ENCODE measurements around the gene PLBD2.

PLBD2 gene

DNA sequence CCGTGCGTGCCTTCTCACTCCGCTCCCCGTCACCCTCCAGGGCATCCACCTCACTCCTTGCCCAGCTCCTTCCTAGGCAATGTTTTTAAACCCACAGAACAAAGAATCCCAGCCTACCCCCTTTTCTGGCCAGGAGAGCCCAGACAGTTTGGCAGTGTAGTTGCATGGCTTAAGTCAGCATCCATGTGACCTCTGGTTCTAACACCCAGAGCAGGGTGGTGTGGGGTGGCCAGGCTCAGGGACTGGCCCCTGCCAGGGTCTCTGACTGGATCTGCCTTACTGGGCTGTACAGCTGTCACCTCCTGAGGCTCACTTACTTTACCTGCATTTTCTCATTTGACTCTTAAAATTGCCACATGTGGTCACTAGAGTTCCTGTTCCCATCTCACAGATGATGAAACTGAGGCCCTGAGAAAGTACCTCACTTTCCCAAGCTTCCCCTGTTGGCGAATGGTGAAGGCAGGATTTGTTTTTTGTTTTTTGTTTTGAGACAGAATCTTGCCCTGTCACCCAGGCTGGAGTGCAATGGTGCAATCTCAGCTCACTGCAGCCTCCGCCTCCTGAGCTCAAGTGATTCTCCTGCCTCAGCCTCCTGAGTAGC, 27.0 kb downstream of the PLBD2 start:
- ATAC-seq (replicated peaks; ENCODE audit: extremely low read depth, poor library complexity, severe bottlenecking) (no peak), DNase-seq (ENCODE audit: low spot score in 2 of 2) (no peak)
- Mint-ChIP-seq H3K27me3 (no peaks in the 10 kb centered on the region), H3K4me1 (no peaks in the 10 kb centered on the region), H3K9me3 (no peaks in the 10 kb centered on the region), H3K4me3 (no peak overlapping the region), H3K36me3 (ENCODE audit: insufficient read depth) (peaks cover 18% of the 10 kb centered on the region), H3K27ac (ENCODE audit: low read depth) (no peak overlapping the region)

DNA sequence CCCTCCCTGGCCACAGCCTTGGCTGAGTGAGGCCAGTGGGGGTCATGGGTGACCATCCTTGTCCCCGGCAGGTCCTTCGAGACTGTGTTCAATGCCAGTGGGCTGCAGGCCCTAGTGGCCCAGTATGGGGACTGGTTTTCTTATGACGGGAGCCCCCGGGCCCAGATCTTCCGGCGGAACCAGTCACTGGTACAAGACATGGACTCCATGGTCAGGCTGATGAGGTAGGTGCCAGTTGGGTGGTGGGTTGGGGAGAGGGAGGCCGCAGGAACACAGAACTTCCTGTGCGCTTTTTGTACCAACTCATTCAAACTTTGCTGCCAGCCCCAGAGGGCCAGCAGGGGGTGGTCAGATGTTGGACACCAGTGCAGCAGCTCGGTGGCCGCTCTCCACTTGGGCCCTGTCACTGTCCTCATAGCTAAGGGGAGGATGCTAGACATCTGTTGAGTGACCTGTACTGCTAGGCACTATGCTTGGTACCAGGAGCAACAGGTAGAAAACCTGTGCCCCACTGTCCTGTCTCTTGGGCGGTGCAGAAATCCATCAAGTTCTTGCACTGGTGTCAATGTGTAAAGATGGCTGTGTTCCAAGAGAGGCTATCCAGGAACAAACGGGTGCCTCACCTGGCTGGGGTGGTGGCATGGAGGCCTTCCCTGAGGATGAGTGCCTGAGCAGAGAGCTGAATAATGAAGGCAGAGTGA, 28.6 kb downstream of the PLBD2 start:
- H3K27me3 Mint-ChIP-seq = no peaks in the 10 kb centered on the region
- peaks cover 16% of the 10 kb centered on the region for H3K36me3 Mint-ChIP-seq (ENCODE audit: insufficient read depth)
- H3K27ac Mint-ChIP-seq (ENCODE audit: low read depth) = no peak overlapping the region
- DNase-seq (ENCODE audit: low spot score in 2 of 2) (no peak), ATAC-seq (replicated peaks; ENCODE audit: extremely low read depth, poor library complexity, severe bottlenecking) (no peak)
- no peak overlapping the region for H3K4me3 Mint-ChIP-seq
- H3K4me1 Mint-ChIP-seq = no peaks in the 10 kb centered on the region
- no peaks in the 10 kb centered on the region for H3K9me3 Mint-ChIP-seq

DNA sequence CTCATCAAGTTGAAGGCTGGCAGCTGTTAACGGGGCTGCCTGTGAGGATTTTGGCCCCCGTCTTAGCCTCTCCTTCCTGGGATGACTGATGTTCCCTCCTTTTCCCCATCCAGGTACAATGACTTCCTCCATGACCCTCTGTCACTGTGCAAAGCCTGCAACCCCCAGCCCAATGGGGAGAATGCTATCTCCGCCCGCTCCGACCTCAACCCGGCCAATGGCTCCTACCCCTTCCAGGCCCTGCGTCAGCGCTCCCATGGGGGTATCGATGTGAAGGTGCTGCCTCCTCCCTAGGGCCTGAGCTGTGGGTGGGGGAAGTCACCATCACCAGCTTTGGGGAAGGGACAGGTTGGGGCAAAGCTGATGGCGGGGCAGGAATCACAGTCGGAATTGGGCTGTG, 29.2 kb downstream of the PLBD2 start:
- H3K9me3 Mint-ChIP-seq = no peaks in the 10 kb centered on the region
- H3K27me3 Mint-ChIP-seq = no peaks in the 10 kb centered on the region
- H3K4me1 Mint-ChIP-seq = no peaks in the 10 kb centered on the region
- peaks cover 16% of the 10 kb centered on the region for H3K36me3 Mint-ChIP-seq (ENCODE audit: insufficient read depth)
- DNase-seq (ENCODE audit: low spot score in 2 of 2) = no peak
- H3K27ac Mint-ChIP-seq (ENCODE audit: low read depth) = no peak overlapping the region
- no peak for ATAC-seq (replicated peaks; ENCODE audit: extremely low read depth, poor library complexity, severe bottlenecking)
- H3K4me3 Mint-ChIP-seq = no peak overlapping the region

DNA sequence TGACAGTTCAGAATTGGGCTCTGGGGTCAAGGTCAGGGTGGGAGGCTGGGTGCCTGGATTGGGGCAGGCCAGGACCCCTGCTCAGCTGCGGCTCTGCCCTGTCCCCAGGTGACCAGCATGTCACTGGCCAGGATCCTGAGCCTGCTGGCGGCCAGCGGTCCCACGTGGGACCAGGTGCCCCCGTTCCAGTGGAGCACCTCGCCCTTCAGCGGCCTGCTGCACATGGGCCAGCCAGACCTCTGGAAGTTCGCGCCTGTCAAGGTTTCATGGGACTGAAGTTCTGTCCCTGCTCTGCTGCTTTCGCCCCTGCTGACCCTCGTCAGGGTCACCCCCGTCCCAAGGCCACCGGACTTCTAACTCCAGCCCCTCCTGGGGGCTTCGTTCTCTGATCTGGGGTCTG, 30.0 kb downstream of the PLBD2 start:
- peaks cover 16% of the 10 kb centered on the region for H3K36me3 Mint-ChIP-seq (ENCODE audit: insufficient read depth)
- DNase-seq (ENCODE audit: low spot score in 2 of 2) (no peak), ATAC-seq (replicated peaks; ENCODE audit: extremely low read depth, poor library complexity, severe bottlenecking) (no peak)
- H3K9me3 Mint-ChIP-seq = no peaks in the 10 kb centered on the region
- no peaks in the 10 kb centered on the region for H3K27me3 Mint-ChIP-seq
- no peaks in the 10 kb centered on the region for H3K4me1 Mint-ChIP-seq
- no peak overlapping the region for H3K27ac Mint-ChIP-seq (ENCODE audit: low read depth)
- H3K4me3 Mint-ChIP-seq = no peak overlapping the region

DNA sequence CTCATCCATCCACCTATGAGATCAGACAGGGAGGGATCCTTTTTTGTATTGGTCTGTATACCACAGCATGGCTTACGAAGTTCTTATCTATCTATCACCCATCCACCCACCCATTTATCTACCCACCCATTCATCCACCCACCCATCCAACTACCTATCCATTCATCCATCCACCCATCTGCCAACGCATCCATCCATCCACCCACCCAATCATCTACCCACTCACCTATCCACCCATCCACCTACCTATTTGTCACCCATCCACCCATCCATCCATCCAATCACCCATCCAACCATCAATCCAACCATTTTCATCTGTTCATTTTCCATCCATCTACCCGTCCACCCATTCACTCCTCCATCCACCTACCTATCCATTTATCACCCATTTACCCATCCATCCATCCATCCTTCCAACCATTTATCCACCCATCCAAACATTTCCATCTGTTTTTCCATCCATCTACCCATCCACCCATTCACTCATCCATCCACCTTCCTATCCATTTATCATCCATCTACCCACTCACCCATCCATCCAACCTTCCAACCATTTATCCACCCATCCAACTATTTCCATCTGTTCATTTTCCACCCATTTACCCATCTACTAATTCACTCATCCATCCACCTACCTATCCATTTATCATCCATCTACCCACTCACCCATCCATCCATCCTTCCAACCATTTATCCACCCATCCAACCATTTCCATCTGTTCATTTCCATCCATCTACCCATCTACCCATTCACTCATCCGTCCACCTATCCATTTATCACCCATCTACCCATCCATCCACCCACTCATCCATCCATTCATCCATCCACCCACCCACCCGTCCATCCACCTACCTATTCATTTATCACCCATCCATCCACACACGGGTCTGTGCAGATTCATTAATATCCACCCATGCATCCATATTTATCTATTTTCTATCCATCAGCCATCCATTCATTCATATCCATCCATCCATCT, 32.0 kb downstream of the PLBD2 start:
- no peak for ATAC-seq (replicated peaks; ENCODE audit: extremely low read depth, poor library complexity, severe bottlenecking)
- H3K4me1 Mint-ChIP-seq = no peaks in the 10 kb centered on the region
- H3K9me3 Mint-ChIP-seq = no peaks in the 10 kb centered on the region
- H3K36me3 Mint-ChIP-seq (ENCODE audit: insufficient read depth) = peaks cover 8% of the 10 kb centered on the region
- no peak overlapping the region for H3K27ac Mint-ChIP-seq (ENCODE audit: low read depth)
- no peak overlapping the region for H3K4me3 Mint-ChIP-seq
- H3K27me3 Mint-ChIP-seq = no peaks in the 10 kb centered on the region
- DNase-seq (ENCODE audit: low spot score in 2 of 2) = no peak

DNA sequence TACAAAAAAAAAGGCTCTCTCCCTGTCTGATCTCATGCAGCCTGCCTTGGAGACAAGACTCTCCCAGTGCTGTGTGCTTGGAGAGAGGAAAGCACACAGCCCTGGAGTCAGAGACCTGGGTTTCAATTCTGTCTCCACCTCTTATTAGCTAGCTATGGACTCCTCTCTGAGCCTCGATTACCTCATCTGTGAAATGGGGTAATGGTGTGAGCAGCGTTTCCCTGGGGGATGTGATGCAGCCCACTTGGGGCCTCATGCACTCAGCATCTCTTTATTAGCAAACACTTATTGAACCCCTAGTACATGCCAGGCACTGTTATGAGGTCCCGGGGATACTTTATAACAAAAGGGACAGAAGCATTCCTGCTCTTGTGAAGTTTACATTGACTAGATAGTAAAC, 32.8 kb downstream of the PLBD2 start:
- H3K27me3 Mint-ChIP-seq = no peaks in the 10 kb centered on the region
- ATAC-seq (replicated peaks; ENCODE audit: extremely low read depth, poor library complexity, severe bottlenecking) (no peak), DNase-seq (ENCODE audit: low spot score in 2 of 2) (no peak)
- H3K9me3 Mint-ChIP-seq = no peaks in the 10 kb centered on the region
- H3K4me3 Mint-ChIP-seq = no peak overlapping the region
- H3K27ac Mint-ChIP-seq (ENCODE audit: low read depth) = no peak overlapping the region
- no peaks in the 10 kb centered on the region for H3K4me1 Mint-ChIP-seq
- H3K36me3 Mint-ChIP-seq (ENCODE audit: insufficient read depth) = peaks cover 8% of the 10 kb centered on the region

DNA sequence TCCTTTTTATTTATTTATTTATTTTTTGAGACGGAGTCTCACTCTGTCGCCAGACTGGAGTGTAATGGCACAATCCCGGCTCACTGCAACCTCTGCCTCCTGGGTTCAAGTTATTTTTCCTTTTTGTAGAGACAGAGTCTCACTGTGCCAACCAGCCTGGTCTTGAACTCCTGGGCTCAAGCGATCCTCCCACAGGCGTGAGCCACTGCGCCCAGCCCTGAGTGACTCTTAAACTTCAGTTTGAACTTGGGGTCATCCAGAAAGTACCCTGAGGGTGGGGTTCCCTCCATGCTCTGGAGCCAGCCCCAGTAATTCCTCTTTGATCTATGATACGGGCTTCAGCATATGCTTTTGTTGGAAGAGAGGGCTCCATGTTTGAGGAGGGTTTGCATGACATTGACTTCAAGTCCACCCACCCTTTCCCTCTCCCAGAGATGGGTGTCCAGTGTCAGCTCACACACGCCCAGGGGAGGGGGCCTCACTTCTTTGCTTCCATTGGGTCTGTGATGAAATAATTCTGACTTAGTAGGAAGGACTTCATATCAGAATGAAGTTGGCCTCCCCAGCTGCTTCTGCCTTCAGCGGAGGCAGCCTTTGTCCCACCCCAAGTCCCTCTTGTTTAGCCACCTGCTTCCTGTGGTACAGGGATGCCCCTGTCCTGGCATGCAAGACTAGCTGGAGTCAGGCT, 33.4 kb downstream of the PLBD2 start:
- Mint-ChIP-seq H3K4me3 (no peak overlapping the region), H3K27ac (ENCODE audit: low read depth) (no peak overlapping the region), H3K36me3 (ENCODE audit: insufficient read depth) (peaks cover 8% of the 10 kb centered on the region), H3K4me1 (no peaks in the 10 kb centered on the region), H3K27me3 (no peaks in the 10 kb centered on the region), H3K9me3 (no peaks in the 10 kb centered on the region)
- ATAC-seq (replicated peaks; ENCODE audit: extremely low read depth, poor library complexity, severe bottlenecking) = no peak
- no peak for DNase-seq (ENCODE audit: low spot score in 2 of 2)

DNA sequence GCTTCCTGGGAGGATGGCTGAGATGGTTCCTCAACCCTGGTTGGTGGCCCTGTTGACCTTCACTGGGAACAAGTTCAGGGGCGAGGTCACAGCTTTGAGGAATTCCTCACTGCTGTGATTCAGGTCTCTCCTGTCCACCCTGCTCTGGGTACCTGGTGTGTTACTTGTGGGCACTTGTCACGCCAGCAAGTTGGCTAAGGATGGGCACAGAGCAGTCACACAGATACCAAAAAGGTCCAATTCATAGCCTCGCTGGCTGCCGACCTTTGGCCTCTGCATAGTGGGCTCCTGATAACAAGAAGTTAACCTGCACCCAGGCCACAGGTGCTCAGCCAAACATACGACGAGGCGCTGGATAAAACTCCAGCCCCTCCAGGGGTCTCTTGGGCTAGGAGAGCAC, 34.1 kb downstream of the PLBD2 start:
- Mint-ChIP-seq H3K27ac (ENCODE audit: low read depth) (no peak overlapping the region), H3K4me3 (no peak overlapping the region), H3K4me1 (no peaks in the 10 kb centered on the region), H3K36me3 (ENCODE audit: insufficient read depth) (peaks cover 8% of the 10 kb centered on the region), H3K9me3 (no peaks in the 10 kb centered on the region), H3K27me3 (no peaks in the 10 kb centered on the region)
- DNase-seq (ENCODE audit: low spot score in 2 of 2) (no peak), ATAC-seq (replicated peaks; ENCODE audit: extremely low read depth, poor library complexity, severe bottlenecking) (no peak)

DNA sequence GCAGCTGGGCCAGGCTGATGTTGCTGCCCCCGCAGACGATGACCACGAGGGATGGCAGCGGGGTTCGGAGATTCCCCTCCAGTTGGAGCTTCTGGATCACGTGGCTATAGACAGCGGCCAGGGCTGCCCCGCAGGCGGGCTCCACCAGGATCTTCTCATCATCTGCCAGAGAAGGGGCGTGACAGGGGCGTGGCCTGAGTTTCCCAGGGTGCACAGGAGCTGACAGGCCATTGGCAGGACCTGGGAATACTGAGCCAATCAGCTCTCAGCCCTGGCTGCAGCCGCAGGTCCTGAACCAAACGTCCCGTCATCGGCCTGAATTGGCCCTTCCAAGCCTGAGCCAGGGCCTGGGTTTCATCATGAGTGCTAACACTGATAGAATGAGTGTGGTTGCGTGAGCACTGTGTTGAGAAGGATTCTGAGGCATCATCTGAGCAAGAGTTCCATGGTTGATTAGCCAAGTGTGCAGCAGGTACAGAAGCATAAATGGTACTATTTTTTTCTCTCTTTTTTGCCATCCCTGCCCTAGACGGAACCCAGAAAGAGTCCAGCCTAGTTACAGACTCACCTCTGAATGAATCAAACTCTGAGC, 34.7 kb downstream of the PLBD2 start:
- no peaks in the 10 kb centered on the region for H3K4me1 Mint-ChIP-seq
- H3K27me3 Mint-ChIP-seq = no peaks in the 10 kb centered on the region
- ATAC-seq (replicated peaks; ENCODE audit: extremely low read depth, poor library complexity, severe bottlenecking) (no peak), DNase-seq (ENCODE audit: low spot score in 2 of 2) (no peak)
- H3K4me3 Mint-ChIP-seq = no peak overlapping the region
- peaks cover 5% of the 10 kb centered on the region for H3K36me3 Mint-ChIP-seq (ENCODE audit: insufficient read depth)
- peak overlapping the region; percentile 16 for H3K27ac Mint-ChIP-seq (ENCODE audit: low read depth)
- H3K9me3 Mint-ChIP-seq = no peaks in the 10 kb centered on the region

DNA sequence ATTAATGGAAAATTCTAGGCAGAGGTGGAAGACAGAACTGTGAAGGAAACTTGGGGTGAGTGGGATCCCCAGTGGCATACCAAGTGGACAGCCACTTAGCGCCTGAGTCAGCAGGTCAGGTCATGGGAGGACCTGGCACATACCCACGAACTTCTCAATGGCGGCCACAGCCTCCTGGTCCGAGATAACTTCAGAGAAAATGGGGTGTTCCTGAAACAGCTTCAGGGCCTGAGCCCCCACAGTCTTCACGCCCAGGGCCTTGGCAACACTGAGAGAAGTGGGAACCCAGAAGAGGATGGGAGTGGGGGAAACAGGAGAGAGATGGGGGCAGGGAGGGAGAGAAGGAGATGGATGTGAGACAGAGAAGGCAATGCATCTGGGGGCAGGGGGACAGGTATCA, 35.4 kb downstream of the PLBD2 start:
- no peak overlapping the region for H3K4me3 Mint-ChIP-seq
- ATAC-seq (replicated peaks; ENCODE audit: extremely low read depth, poor library complexity, severe bottlenecking) (no peak), DNase-seq (ENCODE audit: low spot score in 2 of 2) (no peak)
- no peaks in the 10 kb centered on the region for H3K4me1 Mint-ChIP-seq
- H3K27me3 Mint-ChIP-seq = no peaks in the 10 kb centered on the region
- peaks cover 5% of the 10 kb centered on the region for H3K36me3 Mint-ChIP-seq (ENCODE audit: insufficient read depth)
- peak overlapping the region; percentile 16 for H3K27ac Mint-ChIP-seq (ENCODE audit: low read depth)
- no peaks in the 10 kb centered on the region for H3K9me3 Mint-ChIP-seq

DNA sequence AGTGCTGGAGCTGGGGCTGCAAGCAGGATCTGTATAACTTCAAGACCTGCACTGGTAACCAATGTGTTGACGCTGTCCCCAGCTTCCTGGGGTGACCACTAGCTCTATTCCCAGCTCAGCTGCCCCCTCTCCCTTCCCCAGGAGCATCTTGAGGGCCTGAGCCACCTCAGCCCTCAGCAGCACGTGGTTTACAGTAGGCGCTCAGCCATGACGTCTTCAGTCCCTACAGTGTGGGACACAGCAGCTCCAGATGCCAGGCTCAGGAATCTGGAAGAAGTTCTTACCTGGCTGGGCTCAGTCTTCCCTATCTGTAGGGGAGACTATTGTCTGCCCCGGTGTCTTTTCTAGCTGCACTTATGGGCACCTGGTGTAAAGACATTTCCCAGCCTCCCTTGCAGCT, 36.7 kb downstream of the PLBD2 start:
- H3K4me1 Mint-ChIP-seq = no peaks in the 10 kb centered on the region
- no peak overlapping the region for H3K4me3 Mint-ChIP-seq
- peaks cover 2% of the 10 kb centered on the region for H3K36me3 Mint-ChIP-seq (ENCODE audit: insufficient read depth)
- DNase-seq (ENCODE audit: low spot score in 2 of 2) (no peak), ATAC-seq (replicated peaks; ENCODE audit: extremely low read depth, poor library complexity, severe bottlenecking) (no peak)
- H3K27ac Mint-ChIP-seq (ENCODE audit: low read depth) = no peak overlapping the region
- peaks cover 12% of the 10 kb centered on the region for H3K27me3 Mint-ChIP-seq
- H3K9me3 Mint-ChIP-seq = no peaks in the 10 kb centered on the region

DNA sequence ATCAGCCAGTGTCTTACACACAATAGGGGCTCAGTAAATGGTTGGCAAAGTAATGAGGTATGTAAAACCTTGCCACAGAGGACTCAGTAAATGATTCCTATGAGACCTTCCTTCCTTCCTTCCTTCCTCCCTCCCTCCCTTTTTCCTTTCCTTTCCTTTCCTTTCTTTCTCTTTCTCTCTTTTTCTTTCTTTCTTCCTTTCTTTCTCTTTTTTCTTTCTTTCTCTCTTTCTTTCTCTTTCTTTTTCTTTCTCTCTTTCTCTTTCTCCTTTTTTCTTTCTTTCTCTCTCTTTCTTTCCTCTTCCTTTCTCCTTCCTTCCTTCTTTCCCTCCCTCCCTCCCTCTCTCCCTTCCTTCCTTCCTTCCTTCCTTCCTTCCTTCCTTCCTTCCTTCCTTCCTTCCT, 37.8 kb downstream of the PLBD2 start:
- Mint-ChIP-seq H3K9me3 (no peaks in the 10 kb centered on the region), H3K4me3 (no peak overlapping the region), H3K27ac (ENCODE audit: low read depth) (no peak overlapping the region), H3K36me3 (ENCODE audit: insufficient read depth) (peaks cover 2% of the 10 kb centered on the region), H3K4me1 (no peaks in the 10 kb centered on the region), H3K27me3 (peaks cover 13% of the 10 kb centered on the region)
- ATAC-seq (replicated peaks; ENCODE audit: extremely low read depth, poor library complexity, severe bottlenecking) (no peak), DNase-seq (ENCODE audit: low spot score in 2 of 2) (no peak)
